Measurements from ENCODE around the gene NAALADL2.

DNA sequence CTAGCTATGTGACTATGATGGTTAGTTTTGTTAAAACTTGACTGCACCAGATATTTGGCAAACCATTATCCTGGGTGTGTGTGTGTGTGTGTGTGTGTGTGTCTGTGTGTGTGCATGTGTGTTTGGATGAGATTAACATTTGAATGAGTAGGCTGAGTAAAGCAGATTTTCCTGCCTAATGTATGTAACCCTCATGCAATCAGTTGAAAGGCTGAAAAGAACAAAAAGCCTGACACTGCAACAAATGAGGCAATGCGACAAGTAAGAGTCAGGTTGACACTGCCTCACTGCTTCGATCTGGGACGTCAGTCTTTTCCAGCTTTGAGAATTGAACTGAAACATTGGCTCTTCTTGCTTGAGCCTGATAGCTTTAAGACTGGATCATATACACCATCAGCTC lies 643.0 kb downstream of the NAALADL2 start:
- TF ChIP-seq, protein P1, sequence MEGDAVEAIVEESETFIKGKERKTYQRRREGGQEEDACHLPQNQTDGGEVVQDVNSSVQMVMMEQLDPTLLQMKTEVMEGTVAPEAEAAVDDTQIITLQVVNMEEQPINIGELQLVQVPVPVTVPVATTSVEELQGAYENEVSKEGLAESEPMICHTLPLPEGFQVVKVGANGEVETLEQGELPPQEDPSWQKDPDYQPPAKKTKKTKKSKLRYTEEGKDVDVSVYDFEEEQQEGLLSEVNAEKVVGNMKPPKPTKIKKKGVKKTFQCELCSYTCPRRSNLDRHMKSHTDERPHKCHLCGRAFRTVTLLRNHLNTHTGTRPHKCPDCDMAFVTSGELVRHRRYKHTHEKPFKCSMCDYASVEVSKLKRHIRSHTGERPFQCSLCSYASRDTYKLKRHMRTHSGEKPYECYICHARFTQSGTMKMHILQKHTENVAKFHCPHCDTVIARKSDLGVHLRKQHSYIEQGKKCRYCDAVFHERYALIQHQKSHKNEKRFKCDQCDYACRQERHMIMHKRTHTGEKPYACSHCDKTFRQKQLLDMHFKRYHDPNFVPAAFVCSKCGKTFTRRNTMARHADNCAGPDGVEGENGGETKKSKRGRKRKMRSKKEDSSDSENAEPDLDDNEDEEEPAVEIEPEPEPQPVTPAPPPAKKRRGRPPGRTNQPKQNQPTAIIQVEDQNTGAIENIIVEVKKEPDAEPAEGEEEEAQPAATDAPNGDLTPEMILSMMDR (IDR thresholded peaks at IDR 0.05), result no peak
- TF ChIP-seq POLR2A (IDR thresholded peaks at IDR 0.05), result no peak

Measured in upper lobe of left lung (tissue), 4 donors.